OCI-LY7 (cell line): ENCODE data around the gene FIP1L1.

Source experiments
- CTCF ChIP-seq: fragments of 200-600 bp; sonication (generic); conservative IDR thresholded peaks from 2 replicates; pipeline ENCODE4 v1.5.1; 2014; ENCODE audit warnings: mild to moderate bottlenecking, antibody characterized with exemption, low read length, moderate library complexity, mixed read lengths
- EZH2phosphoT487 ChIP-seq: fragments of 200-600 bp; sonication (generic); IDR thresholded peaks from 2 replicates; pipeline ENCODE4 v1.6.1; 2018; ENCODE audit warnings: low read depth, borderline replicate concordance, mild to moderate bottlenecking, mixed run types, antibody characterized with exemption, low read length, moderate library complexity, mixed read lengths

DNA sequence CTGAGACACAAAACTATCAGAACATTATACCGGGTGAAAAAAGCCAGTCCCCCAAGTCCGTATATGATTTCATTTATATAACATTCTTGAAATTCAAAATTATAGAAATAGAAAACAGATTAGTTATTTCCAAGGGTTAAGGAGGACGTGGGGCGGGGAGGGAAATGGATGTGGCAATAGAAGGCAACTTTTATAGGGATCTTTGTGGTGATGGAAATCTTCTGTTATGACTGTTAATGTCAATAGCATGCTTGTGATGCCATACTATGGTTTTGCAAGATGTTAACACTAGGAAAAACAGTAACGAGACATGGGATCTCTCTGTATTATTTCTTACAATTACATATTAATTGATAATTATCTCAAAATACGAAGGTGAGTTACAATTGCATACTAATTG is 117.4 kb downstream of the FIP1L1 start:
- TF ChIP-seq CTCF (no peak), EZH2phosphoT487 (no peak)
